ENCODE data around the gene SPTAN1.

DNA sequence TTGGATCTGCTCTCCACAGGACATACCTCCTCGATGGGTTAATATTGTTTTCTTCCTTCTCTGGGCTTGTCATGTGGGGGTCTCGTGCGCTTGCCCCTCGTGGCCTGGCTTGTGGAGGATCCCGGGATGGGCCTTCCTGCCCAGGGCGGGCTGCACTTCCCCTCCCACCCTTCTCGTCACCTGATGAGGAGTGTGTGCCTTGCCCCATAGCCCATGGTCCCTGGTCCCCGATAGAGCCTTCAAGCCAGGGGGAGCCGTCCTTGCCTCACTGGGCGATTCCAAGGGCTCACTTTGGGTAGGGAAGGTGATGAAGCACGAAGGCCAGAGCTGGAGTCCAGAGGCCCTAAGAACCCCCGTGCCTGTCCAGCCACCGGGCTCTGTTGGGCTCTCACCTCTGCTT is 75.5 kb downstream of the SPTAN1 start:
- TF ChIP-seq CTCF (IDR thresholded peaks at IDR 0.05) (no peak), POLR2A (IDR thresholded peaks at IDR 0.05) (no peak)
